ENCODE measurements around the gene EIF3A. TPM values are rescaled to one million over a fixed set of nuclear protein-coding genes. Genes with fewer than 3 reads are reported as not detected.

EIF3A gene
- polyA plus RNA-seq, 3 donors: 18.8 to 49.1 (median 24.2) TPM

GRCh38 chr10:118998183-118998582 is 82.4 kb downstream of the EIF3A start:
- H3K9me3 ChIP-seq (replicated peaks in 1 of 2; ENCODE audit: control insufficient read depth in 1 of 2, insufficient read depth in 1 of 2, low read length in 2 of 2): no peaks in the 10 kb centered on the region
- TF ChIP-seq, protein P1, sequence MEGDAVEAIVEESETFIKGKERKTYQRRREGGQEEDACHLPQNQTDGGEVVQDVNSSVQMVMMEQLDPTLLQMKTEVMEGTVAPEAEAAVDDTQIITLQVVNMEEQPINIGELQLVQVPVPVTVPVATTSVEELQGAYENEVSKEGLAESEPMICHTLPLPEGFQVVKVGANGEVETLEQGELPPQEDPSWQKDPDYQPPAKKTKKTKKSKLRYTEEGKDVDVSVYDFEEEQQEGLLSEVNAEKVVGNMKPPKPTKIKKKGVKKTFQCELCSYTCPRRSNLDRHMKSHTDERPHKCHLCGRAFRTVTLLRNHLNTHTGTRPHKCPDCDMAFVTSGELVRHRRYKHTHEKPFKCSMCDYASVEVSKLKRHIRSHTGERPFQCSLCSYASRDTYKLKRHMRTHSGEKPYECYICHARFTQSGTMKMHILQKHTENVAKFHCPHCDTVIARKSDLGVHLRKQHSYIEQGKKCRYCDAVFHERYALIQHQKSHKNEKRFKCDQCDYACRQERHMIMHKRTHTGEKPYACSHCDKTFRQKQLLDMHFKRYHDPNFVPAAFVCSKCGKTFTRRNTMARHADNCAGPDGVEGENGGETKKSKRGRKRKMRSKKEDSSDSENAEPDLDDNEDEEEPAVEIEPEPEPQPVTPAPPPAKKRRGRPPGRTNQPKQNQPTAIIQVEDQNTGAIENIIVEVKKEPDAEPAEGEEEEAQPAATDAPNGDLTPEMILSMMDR (IDR thresholded peaks at IDR 0.05): no peak
- Mint-ChIP-seq H3K27ac (no peak overlapping the region), H3K9me3 (peaks cover 0 to 8% (median 2%) of the 10 kb centered on the region in 7 donors), H3K4me3 (no peak overlapping the region), H3K27me3 (ENCODE audit: low read depth in 3 of 3) (peaks cover 13 to 30% (median 16%) of the 10 kb centered on the region in 3 donors), H3K36me3 (no peaks in the 10 kb centered on the region), H3K4me1 (no peaks in the 10 kb centered on the region)
- H3K4me1 ChIP-seq (ENCODE audit: control insufficient read depth in 1 of 2, insufficient read depth in 2 of 2, low read length in 2 of 2): no peaks in the 10 kb centered on the region
- no peaks in the 10 kb centered on the region for H3K79me2 ChIP-seq (ENCODE audit: insufficient read depth, low read length)
- no peak for DNase-seq
- H4K20me1 ChIP-seq (ENCODE audit: insufficient read depth, low read length): no peaks in the 10 kb centered on the region
- H3K9ac ChIP-seq (ENCODE audit: insufficient read depth, low read length, poor library complexity, severe bottlenecking): no peak overlapping the region
- 90% methylated on average over 3 of the region's 5 CpGs for WGBS (ENCODE audit: insufficient coverage)
- intact Hi-C loops (cut with micrococcal nuclease): no loop called here
- no peak overlapping the region for H3K4me3 ChIP-seq (replicated peaks in 1 of 3; ENCODE audit: low read depth in 2 of 3, low read length in 3 of 3)
- H3K4me2 ChIP-seq (replicated peaks; ENCODE audit: extremely low read depth, low read length, poor library complexity, severe bottlenecking): no peak overlapping the region
- H3K27me3 ChIP-seq (ENCODE audit: control insufficient read depth in 2 of 2, insufficient read depth in 2 of 2, low read length in 2 of 2): no peaks in the 10 kb centered on the region
- H3K36me3 ChIP-seq (replicated peaks in 1 of 2; ENCODE audit: control insufficient read depth in 1 of 2, insufficient read depth in 2 of 2, low read length in 2 of 2): no peaks in the 10 kb centered on the region
- H2AFZ ChIP-seq (ENCODE audit: insufficient read depth, low read depth, low read length, poor library complexity, severe bottlenecking): no peak overlapping the region
- no peak overlapping the region for H3K27ac ChIP-seq (ENCODE audit: low read depth in 1 of 2, low read length in 2 of 2)

DNA sequence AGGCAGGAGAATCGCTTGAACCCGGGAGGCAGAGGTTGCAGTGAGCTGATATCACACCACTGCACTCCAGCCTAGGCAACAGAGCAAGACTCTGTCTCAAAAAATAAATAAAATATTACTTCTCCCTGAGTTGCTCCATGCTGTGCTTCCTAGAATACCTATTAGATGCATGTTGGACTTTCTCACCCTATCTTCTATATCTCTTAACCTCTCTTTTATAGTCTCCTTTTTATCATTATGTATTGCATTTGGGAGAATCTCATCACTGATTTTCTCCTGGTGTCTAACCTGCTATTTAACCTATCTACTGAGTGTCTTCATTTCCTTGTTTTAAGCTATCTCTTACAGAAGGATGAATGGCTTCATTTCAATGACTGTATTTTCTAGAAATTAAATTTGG is 83.2 kb downstream of the EIF3A start:
- Histone ChIP-seq H2AFZ (ENCODE audit: insufficient read depth, low read depth, low read length, poor library complexity, severe bottlenecking) (no peak overlapping the region), H3K27me3 (ENCODE audit: control insufficient read depth in 2 of 2, insufficient read depth in 2 of 2, low read length in 2 of 2) (no peaks in the 10 kb centered on the region), H3K4me1 (ENCODE audit: control insufficient read depth in 1 of 2, insufficient read depth in 2 of 2, low read length in 2 of 2) (no peaks in the 10 kb centered on the region), H4K20me1 (ENCODE audit: insufficient read depth, low read length) (no peaks in the 10 kb centered on the region), H3K36me3 (replicated peaks in 1 of 2; ENCODE audit: control insufficient read depth in 1 of 2, insufficient read depth in 2 of 2, low read length in 2 of 2) (no peaks in the 10 kb centered on the region), H3K4me3 (replicated peaks in 1 of 3; ENCODE audit: low read depth in 2 of 3, low read length in 3 of 3) (no peak overlapping the region), H3K79me2 (ENCODE audit: insufficient read depth, low read length) (no peaks in the 10 kb centered on the region), H3K4me2 (replicated peaks; ENCODE audit: extremely low read depth, low read length, poor library complexity, severe bottlenecking) (no peak overlapping the region), H3K9me3 (replicated peaks in 1 of 2; ENCODE audit: control insufficient read depth in 1 of 2, insufficient read depth in 1 of 2, low read length in 2 of 2) (no peaks in the 10 kb centered on the region), H3K27ac (ENCODE audit: low read depth in 1 of 2, low read length in 2 of 2) (no peak overlapping the region), H3K9ac (ENCODE audit: insufficient read depth, low read length, poor library complexity, severe bottlenecking) (no peak overlapping the region)
- intact Hi-C loops (cut with micrococcal nuclease): no loop called here
- no peak overlapping the region for H3K27ac Mint-ChIP-seq
- TF ChIP-seq, protein P1 (IDR thresholded peaks at IDR 0.05): no peak
- DNase-seq: no peak
- H3K9me3 Mint-ChIP-seq: peaks cover 0 to 8% (median 2%) of the 10 kb centered on the region in 7 donors
- H3K27me3 Mint-ChIP-seq (ENCODE audit: low read depth in 3 of 3): peaks cover 13 to 28% (median 13%) of the 10 kb centered on the region in 3 donors
- WGBS (ENCODE audit: insufficient coverage): no CpG with 5 or more reads among the region's 2 CpGs
- no peaks in the 10 kb centered on the region for H3K36me3 Mint-ChIP-seq
- no peaks in the 10 kb centered on the region for H3K4me1 Mint-ChIP-seq
- no peak overlapping the region for H3K4me3 Mint-ChIP-seq
